ENCODE results near the gene PADI1. TPM values are rescaled to one million over a fixed set of nuclear protein-coding genes. Genes with fewer than 3 reads are reported as not detected.

PADI1 gene
- total RNA-seq, 1 experiment from 2014 or later: 0.24 TPM

GRCh38 chr1:17183388-17184160 is 21.4 kb upstream of the PADI1 start:
- H3K23ac ChIP-seq (ENCODE audit: insufficient read length, low read depth, low read length): no peak overlapping the region
- H4K5ac ChIP-seq (ENCODE audit: insufficient read length, low read depth, low read length): no peak overlapping the region
- no peak overlapping the region for H3K9ac ChIP-seq (ENCODE audit: extremely low read depth, insufficient read length, low read length)
- Mint-ChIP-seq H3K27me3 (ENCODE audit: low read depth) (no peaks in the 10 kb centered on the region; the same call in 1 of the 2 replicates), H3K27ac (no peak overlapping the region), H3K9me3 (peaks cover 3 to 5% of the 10 kb centered on the region in 2 experiments; a peak in 3 of 5 replicates), H3K4me1 (peaks cover 15 to 16% of the 10 kb centered on the region in 2 experiments), H3K4me3 (no peak overlapping the region; a peak in 1 of 5 replicates), H3K36me3 (ENCODE audit: insufficient read depth in 1 of 3, low read depth in 3 of 3) (peaks cover 0 to 5% (median 0%) of the 10 kb centered on the region in 3 experiments; a peak in 3 of 7 replicates)
- H2BK12ac ChIP-seq (ENCODE audit: insufficient read length, low read depth, low read length): no peak overlapping the region
- H2BK20ac ChIP-seq (ENCODE audit: low read depth, low read length, poor library complexity, severe bottlenecking): no peak overlapping the region
- H2BK15ac ChIP-seq (ENCODE audit: low read depth, low read length): no peak overlapping the region
- H3K23me2 ChIP-seq (ENCODE audit: insufficient read length, low read depth, low read length, poor library complexity, severe bottlenecking): no peaks in the 10 kb centered on the region
- H2BK5ac ChIP-seq (ENCODE audit: insufficient read length, low read length): no peak overlapping the region
- H4K91ac ChIP-seq (ENCODE audit: insufficient read length, low read depth, low read length): no peak overlapping the region
- no peak overlapping the region for H2AFZ ChIP-seq (ENCODE audit: low read length)
- H3K4me2 ChIP-seq (ENCODE audit: insufficient read depth, insufficient read length, low read length): no peak overlapping the region
- no peak overlapping the region for H2BK120ac ChIP-seq (ENCODE audit: low read depth, low read length, poor library complexity, severe bottlenecking)
- no peaks in the 10 kb centered on the region for H4K20me1 ChIP-seq (ENCODE audit: control insufficient read depth, insufficient read depth, insufficient read length)
- H3K56ac ChIP-seq (ENCODE audit: insufficient read length, low read depth, low read length): no peak overlapping the region
- H3K27ac ChIP-seq (ENCODE audit: insufficient read length, low read depth, low read length): no peak overlapping the region
- H3K9me3 ChIP-seq (ENCODE audit: control insufficient read depth, low read depth, low read length): no peaks in the 10 kb centered on the region
- no peak overlapping the region for H3K14ac ChIP-seq (ENCODE audit: insufficient read depth, low read length)
- H4K8ac ChIP-seq (replicated peaks; ENCODE audit: insufficient read length, low read depth, low read length): no peak overlapping the region
- no peak for TF ChIP-seq CTCF (conservative IDR thresholded peaks at IDR 0.05)
- H3K4ac ChIP-seq (ENCODE audit: low read depth, low read length): no peak overlapping the region
- H3K79me2 ChIP-seq (ENCODE audit: insufficient read depth, low read length): no peaks in the 10 kb centered on the region
- H3K4me1 ChIP-seq (ENCODE audit: insufficient read depth, low read length): no peaks in the 10 kb centered on the region; the same call in 1 of the 2 replicates
- no peak overlapping the region for H2AK5ac ChIP-seq (ENCODE audit: insufficient read length, low read length)
- no peak overlapping the region for H3K18ac ChIP-seq (ENCODE audit: insufficient read length, low read depth, low read length)
- H3K79me1 ChIP-seq (ENCODE audit: insufficient read depth, low read depth, low read length, poor library complexity, severe bottlenecking): no peaks in the 10 kb centered on the region
- no peak for DNase-seq
- no peaks in the 10 kb centered on the region for H3K27me3 ChIP-seq (ENCODE audit: insufficient read depth, low read length)
- WGBS (ENCODE audit: extremely low coverage, insufficient read length, low lambda C conversion rate): no CpG with 5 or more reads among the region's 12 CpGs
- no peak overlapping the region for H3T11ph ChIP-seq (ENCODE audit: low read length)

All from H9 (cell line).